T1000 (cell line): Measurements from ENCODE around the gene PCDH18.

ENCODE experiments used
- DNase-seq: peaks from one replicate; lab custom pipeline; 2025; ENCODE audit warnings: mixed read lengths; lab: John Stamatoyannopoulos, UW

PCDH18 gene

DNA sequence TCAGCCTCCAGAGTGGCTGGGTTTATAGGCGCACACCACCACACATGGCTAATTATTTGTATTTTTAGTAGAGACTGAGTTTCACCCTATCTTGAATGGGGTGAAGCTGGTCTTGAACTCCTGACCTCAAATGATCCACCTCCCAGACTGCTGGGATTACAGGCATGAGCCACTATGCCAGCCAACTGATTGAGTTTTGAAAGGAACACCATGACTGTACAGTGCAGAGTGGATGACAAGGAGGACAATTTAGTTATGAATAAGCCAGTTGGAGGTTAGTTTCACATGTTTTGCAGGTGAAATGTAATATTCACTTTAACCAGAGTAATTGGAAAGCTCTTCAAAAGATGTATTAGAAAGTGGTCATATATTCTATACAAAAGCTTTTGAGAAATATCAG lies 60.8 kb downstream of the PCDH18 start:
- DNase-seq = no peak

DNA sequence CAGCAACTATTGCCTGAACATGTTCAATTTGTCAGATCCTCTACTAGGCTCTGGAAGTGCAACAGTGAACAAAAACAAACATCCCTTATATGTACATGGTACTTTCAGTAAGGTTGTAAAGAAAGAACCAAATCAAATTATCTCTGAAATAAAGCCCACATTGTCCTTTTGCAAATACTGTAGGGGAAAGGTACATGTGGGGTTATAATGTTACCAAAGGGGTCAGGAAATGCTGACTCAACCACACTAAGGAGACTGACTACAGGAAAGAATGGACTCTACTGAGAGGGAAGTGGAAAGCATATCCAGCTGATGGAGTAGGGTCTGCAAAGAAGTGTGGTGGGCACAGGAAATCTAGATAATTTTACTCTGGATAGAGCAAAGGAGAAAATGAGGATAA lies 61.5 kb downstream of the PCDH18 start:
- no peak for DNase-seq
